Skeletal muscle tissue (tissue), 4 donors: Measurements from ENCODE around the gene TERT. TPM values are rescaled to one million over a fixed set of nuclear protein-coding genes. Genes with fewer than 3 reads are reported as not detected.

Experiments
- H3K27ac ChIP-seq: one replicate; pipeline ENCODE4 v1.7.0; 2013; ENCODE audit warnings: mild to moderate bottlenecking, low read depth, low read length, inconsistent platforms
- H3K27me3 ChIP-seq, 3 donors: one replicate each; pipeline ENCODE4 v1.7.0; 2013; ENCODE audit warnings: low read length in 3 of 3; ENCODE audit not compliant: control insufficient read depth in 3 of 3, insufficient read depth in 3 of 3
- H3K36me3 ChIP-seq, 3 donors: one replicate each; pipeline ENCODE4 v1.7.0; 2013; ENCODE audit warnings: low read length in 3 of 3; ENCODE audit not compliant: control insufficient read depth in 3 of 3, insufficient read depth in 3 of 3
- H3K4me1 ChIP-seq, 3 donors: one replicate each; pipeline ENCODE4 v1.7.0; 2013; ENCODE audit warnings: low read length in 3 of 3, mild to moderate bottlenecking in 3 of 3; ENCODE audit not compliant: control insufficient read depth in 3 of 3, insufficient read depth in 3 of 3
- H3K4me3 ChIP-seq, 3 donors: one replicate each; pipeline ENCODE4 v1.7.0; 2013; ENCODE audit warnings: low read length in 3 of 3
- H3K9ac ChIP-seq, 3 donors: one replicate each; pipeline ENCODE4 v1.7.0; 2013; ENCODE audit warnings: low read length in 3 of 3, mild to moderate bottlenecking in 3 of 3, moderate library complexity in 2 of 3, low read depth in 1 of 3
- H3K9me3 ChIP-seq, 3 donors: one replicate each; pipeline ENCODE4 v1.7.0; 2013; ENCODE audit warnings: low read length in 3 of 3; ENCODE audit not compliant: control insufficient read depth in 3 of 3
- total RNA-seq: library from RNA; depleted of rRNA; stranded (reverse); fragments of >200 nt; gene quantifications from one replicate; pipeline ENCODE4 v1.2.3, GENCODE V29; 2014
- donor health status: Osteomylitis.

TERT gene
- total RNA-seq, 1 donor from 2014 or later = not detected

DNA sequence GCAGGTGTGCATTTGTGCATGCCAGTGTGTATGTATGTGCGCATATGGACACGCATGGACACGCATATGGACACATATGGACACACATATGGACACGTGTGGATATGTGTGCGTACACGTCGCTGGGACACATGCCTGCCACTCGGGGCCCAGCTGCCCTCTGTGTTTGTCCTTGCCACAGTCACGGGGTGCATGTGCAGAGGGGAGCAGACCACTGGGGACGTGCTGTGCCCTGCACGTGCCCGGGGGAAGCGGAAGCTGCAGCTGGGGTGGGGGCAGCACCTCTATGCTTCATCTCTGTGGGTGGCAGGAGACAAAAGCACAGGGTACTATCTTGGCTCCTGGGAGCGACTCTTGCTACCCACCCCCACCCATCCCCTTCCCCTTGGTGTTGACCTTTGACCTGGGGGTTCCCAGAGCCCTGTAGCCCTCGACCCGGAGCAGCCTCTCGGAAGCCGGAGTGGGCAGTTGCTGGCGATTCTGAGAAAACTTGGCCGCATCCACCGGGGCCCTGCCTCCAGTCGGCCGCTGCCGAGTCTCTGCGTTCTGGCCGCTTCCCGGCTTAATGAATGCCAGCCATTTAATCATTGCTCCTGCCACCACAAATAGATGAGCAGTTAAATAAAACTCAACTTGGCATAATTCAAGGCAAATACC is 72.1 kb downstream of the TERT start:
- Histone ChIP-seq H3K36me3 (no peaks in the 10 kb centered on the region), H3K4me3 (no peak overlapping the region), H3K9ac (no peak overlapping the region), H3K4me1 (peaks cover 0 to 6% (median 2%) of the 10 kb centered on the region in 3 donors), H3K27me3 (peaks cover 22 to 42% (median 27%) of the 10 kb centered on the region in 3 donors), H3K9me3 (peaks cover 0 to 2% (median 0%) of the 10 kb centered on the region in 3 donors), H3K27ac (no peak overlapping the region)

- Histone ChIP-seq H3K27me3 (peaks cover 22 to 42% (median 27%) of the 10 kb centered on the region in 3 donors), H3K9me3 (peaks cover 0 to 2% (median 0%) of the 10 kb centered on the region in 3 donors)
Observed at GRCh38 chr5:1222147-1222546, 72.7 kb downstream of the TERT start.

GRCh38 chr5:1221721-1222120 is 73.1 kb downstream of the TERT start:
- peaks cover 0 to 3% (median 0%) of the 10 kb centered on the region in 3 donors for H3K9me3 ChIP-seq
- H3K36me3 ChIP-seq = no peaks in the 10 kb centered on the region
- H3K4me1 ChIP-seq = no peaks in the 10 kb centered on the region
- no peak overlapping the region for H3K27ac ChIP-seq
- no peak overlapping the region for H3K9ac ChIP-seq
- peaks cover 22 to 46% (median 27%) of the 10 kb centered on the region in 3 donors for H3K27me3 ChIP-seq
- no peak overlapping the region for H3K4me3 ChIP-seq

More at GRCh38 chr5:1222147-1222546, 72.7 kb downstream of the TERT start:
- Histone ChIP-seq H3K4me3 (no peak overlapping the region), H3K27ac (no peak overlapping the region), H3K36me3 (no peaks in the 10 kb centered on the region), H3K9ac (no peak overlapping the region), H3K4me1 (peaks cover 0 to 1% (median 0%) of the 10 kb centered on the region in 3 donors)

DNA sequence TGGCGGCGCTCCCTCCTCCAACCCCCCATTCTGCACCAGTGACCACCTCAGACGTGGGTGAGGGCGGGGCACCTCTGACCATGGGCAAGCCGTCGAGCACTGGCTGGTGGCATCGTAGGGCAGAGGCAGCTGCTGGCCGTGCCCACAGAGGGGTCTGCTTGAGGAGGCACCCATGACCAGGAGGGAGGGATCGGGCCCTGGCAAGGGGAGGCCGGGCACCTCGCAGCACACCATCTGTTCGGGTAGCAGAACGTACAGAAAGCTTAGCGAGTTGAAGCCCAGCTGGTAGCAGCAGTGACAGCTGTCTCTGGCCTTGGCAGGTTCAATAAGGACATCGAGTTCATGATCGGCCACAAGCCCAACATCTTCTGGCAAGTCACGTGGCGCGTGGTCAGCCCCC is 74.0 kb downstream of the TERT start:
- Histone ChIP-seq H3K4me3 (no peak overlapping the region), H3K27ac (no peak overlapping the region), H3K9me3 (peaks cover 0 to 8% (median under 1%) of the 10 kb centered on the region in 3 donors), H3K9ac (no peak overlapping the region), H3K27me3 (peaks cover 22 to 43% (median 34%) of the 10 kb centered on the region in 3 donors), H3K4me1 (no peaks in the 10 kb centered on the region), H3K36me3 (no peaks in the 10 kb centered on the region)

DNA sequence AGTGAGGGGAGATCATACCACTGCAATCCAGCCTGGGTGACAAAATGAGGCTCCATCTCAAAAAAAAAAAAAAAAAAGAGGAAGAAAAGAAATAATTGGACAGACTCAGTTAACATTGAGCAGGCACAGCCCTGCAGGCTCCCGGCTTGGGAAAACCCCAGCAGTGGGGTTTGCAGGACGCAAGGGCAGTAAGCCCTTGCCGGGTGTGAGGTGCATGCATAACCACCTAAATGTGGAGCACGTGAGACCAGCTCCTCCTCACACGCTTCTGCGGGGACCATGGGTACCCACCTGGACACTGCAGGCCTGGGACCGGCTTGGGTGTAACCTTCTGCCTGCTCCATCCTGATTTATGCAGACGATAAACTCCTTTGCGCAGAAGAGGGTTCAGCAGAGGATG is 74.5 kb downstream of the TERT start:
- Histone ChIP-seq H3K4me3 (no peak overlapping the region), H3K27ac (no peak overlapping the region), H3K36me3 (no peaks in the 10 kb centered on the region), H3K27me3 (peaks cover 22 to 44% (median 34%) of the 10 kb centered on the region in 3 donors), H3K4me1 (no peaks in the 10 kb centered on the region), H3K9me3 (peaks cover 0 to 11% (median 4%) of the 10 kb centered on the region in 3 donors), H3K9ac (no peak overlapping the region)

- Histone ChIP-seq H3K27ac (no peak overlapping the region), H3K9me3 (peaks cover 0 to 11% (median 4%) of the 10 kb centered on the region in 3 donors), H3K36me3 (no peaks in the 10 kb centered on the region), H3K9ac (no peak overlapping the region), H3K27me3 (peaks cover 22 to 45% (median 37%) of the 10 kb centered on the region in 3 donors), H3K4me3 (no peak overlapping the region), H3K4me1 (no peaks in the 10 kb centered on the region)
Observed at GRCh38 chr5:1219768-1220100, 75.1 kb downstream of the TERT start.

DNA sequence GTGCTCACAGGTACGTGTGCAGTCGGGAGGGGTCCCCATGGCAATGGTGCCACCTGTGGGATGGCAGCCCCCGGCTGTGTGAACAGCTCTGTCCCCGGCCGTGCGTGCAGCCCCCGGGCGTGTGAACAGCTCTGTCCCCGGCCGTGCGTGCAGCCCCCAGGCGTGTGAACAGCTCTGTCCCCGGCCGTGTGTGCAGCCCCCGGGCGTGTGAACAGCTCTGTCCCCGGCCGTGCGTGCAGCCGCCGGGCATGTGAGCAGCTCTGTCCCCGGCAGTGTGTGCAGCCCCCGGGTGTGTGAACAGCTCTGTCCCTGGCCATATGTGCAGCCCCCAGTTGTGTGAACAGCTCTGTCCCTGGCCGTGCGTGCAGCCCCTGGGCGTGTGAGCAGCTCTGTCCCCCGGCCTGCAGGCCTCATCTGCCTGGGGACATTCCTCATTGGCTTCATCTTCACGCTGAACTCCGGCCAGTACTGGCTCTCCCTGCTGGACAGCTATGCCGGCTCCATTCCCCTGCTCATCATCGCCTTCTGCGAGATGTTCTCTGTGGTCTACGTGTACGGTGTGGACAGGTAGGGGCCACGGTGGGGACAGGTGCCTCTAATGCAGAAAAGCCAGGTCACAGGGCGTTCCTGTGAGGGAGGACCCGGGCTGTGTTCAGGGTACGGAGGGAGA is 75.6 kb downstream of the TERT start:
- Histone ChIP-seq H3K27me3 (peaks cover 22 to 45% (median 40%) of the 10 kb centered on the region in 3 donors), H3K4me1 (no peaks in the 10 kb centered on the region), H3K4me3 (no peak overlapping the region), H3K27ac (no peak overlapping the region), H3K9ac (no peak overlapping the region), H3K9me3 (peaks cover 0 to 11% (median 4%) of the 10 kb centered on the region in 3 donors), H3K36me3 (no peaks in the 10 kb centered on the region)

DNA sequence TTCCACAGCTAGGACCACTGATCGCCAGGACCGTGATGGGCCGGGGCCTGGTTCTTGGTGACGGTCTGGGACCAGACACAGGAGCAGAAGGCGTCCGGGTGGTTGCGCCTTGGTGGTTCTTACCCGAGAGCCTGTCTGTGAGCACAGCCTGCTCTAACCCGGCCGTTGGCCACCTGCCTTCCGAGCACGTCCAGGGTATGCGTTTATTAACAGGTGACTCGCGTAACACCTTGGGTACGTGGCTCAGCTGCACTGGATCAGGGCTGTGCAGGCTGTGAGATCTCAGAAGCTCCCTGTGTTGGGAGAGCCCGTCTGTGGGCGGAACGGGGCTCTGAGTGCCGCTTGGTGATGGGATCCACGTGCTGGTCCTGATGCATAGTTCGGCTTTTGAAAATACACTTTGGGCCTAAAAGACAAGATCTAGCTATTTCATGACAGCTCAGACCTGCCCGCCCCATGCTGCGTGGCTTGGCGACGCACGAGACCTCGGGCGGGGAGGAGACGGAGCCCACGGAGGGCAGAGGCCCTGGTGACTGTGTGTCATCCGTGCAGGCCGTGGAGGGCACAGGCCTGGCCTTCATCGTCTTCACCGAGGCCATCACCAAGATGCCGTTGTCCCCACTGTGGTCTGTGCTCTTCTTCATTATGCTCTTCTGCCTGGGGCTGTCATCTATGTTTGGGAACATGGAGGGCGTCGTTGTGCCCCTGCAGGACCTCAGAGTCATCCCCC is 76.4 kb downstream of the TERT start:
- peaks cover 0 to 11% (median 4%) of the 10 kb centered on the region in 3 donors for H3K9me3 ChIP-seq
- H3K27ac ChIP-seq = no peak overlapping the region
- H3K36me3 ChIP-seq = no peaks in the 10 kb centered on the region
- H3K4me3 ChIP-seq = no peak overlapping the region
- no peak overlapping the region for H3K9ac ChIP-seq
- H3K27me3 ChIP-seq = peaks cover 16 to 41% (median 40%) of the 10 kb centered on the region in 3 donors
- no peaks in the 10 kb centered on the region for H3K4me1 ChIP-seq

DNA sequence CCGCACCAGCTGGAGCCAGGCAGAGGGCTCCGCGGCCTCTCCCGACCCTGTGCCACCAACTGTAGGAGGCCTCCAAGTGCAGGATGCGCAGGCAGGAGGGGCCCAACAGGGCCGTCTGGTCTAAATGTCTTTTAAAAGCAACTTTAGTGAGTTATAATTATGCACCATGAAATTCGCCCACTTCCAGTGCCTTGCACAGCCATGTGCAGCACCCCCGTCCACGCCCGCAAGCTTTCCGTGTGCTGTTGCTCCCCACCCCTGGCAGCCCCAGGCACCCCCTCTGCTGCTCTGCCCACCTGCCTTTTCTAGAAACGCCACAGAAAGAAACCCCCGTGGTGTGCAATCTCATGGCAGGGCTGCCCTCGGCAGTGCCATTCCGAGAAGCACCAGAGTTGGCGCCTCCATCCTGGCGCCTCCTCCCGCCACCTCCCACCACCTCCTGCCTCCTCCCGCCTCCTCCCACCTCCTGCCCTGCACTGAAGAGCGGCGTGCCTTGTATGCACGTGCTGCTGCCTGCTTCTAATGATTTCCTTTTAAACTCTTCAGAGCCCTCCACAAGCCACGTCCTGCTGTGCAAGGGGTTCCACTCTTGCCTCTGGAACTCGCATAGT is 77.2 kb downstream of the TERT start:
- Histone ChIP-seq H3K4me1 (no peaks in the 10 kb centered on the region), H3K36me3 (no peaks in the 10 kb centered on the region), H3K27ac (no peak overlapping the region), H3K9ac (no peak overlapping the region), H3K4me3 (no peak overlapping the region), H3K27me3 (peaks cover 16 to 41% (median 36%) of the 10 kb centered on the region in 3 donors), H3K9me3 (peaks cover 0 to 11% (median 4%) of the 10 kb centered on the region in 3 donors)
